ENCODE results near the gene ITGB7. TPM values are rescaled to one million over a fixed set of nuclear protein-coding genes. Genes with fewer than 3 reads are reported as not detected.

The ITGB7 gene
- total RNA-seq, 1 experiment from 2014 or later = 1.1 TPM

DNA sequence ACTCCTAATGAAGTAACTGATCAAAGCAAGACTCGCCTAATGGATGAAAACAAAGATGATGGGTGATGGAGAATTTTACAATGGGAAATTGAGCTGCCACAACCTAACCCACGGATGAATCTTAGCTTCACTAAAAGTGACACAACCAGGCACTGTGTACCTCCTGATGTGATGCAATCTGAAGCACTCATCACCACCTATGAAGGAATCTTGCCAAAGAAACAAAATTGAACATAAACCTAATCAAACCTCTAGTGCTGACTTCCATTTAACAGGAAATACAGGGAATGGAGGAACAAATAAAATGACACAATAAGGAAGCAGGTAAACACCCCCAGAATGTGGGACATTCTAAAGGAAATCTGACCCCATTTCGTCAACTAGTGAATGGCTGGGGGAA is 38.2 kb upstream of the ITGB7 start:
- 0 out of 2 replicates have a peak, but pooled peaks cover 4% of the 10 kb centered on the region for H3K4me1 ChIP-seq
- TF ChIP-seq, protein P1, sequence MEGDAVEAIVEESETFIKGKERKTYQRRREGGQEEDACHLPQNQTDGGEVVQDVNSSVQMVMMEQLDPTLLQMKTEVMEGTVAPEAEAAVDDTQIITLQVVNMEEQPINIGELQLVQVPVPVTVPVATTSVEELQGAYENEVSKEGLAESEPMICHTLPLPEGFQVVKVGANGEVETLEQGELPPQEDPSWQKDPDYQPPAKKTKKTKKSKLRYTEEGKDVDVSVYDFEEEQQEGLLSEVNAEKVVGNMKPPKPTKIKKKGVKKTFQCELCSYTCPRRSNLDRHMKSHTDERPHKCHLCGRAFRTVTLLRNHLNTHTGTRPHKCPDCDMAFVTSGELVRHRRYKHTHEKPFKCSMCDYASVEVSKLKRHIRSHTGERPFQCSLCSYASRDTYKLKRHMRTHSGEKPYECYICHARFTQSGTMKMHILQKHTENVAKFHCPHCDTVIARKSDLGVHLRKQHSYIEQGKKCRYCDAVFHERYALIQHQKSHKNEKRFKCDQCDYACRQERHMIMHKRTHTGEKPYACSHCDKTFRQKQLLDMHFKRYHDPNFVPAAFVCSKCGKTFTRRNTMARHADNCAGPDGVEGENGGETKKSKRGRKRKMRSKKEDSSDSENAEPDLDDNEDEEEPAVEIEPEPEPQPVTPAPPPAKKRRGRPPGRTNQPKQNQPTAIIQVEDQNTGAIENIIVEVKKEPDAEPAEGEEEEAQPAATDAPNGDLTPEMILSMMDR (IDR thresholded peaks at IDR 0.05; ENCODE audit: insufficient read depth in 1 of 2, low read depth in 1 of 2, low read length in 1 of 2, severe bottlenecking in 1 of 2, unreplicated experiment in 1 of 2) = no peak
- Mint-ChIP-seq H3K36me3 (ENCODE audit: insufficient read depth, unreplicated experiment) (no peaks in the 10 kb centered on the region), H3K27me3 (ENCODE audit: insufficient read depth, unreplicated experiment) (peaks cover 3% of the 10 kb centered on the region), H3K27ac (ENCODE audit: unreplicated experiment) (no peak overlapping the region), H3K4me3 (ENCODE audit: unreplicated experiment) (no peak overlapping the region), H3K9me3 (ENCODE audit: unreplicated experiment) (no peaks in the 10 kb centered on the region), H3K4me1 (ENCODE audit: low read depth, unreplicated experiment) (peaks cover 12% of the 10 kb centered on the region)
- intact Hi-C loops (cut with micrococcal nuclease; ENCODE audit: unreplicated experiment) = no loop called here
- POLR2A ChIA-PET = no interaction called here
- no peak overlapping the region for H3K4me3 ChIP-seq (ENCODE audit: low read depth, low read length)
- H3K36me3 ChIP-seq (ENCODE audit: control insufficient read depth, insufficient read depth, low read length) = no peaks in the 10 kb centered on the region
- no TSS peak for BruUV-seq (replicated peaks)
- no peaks in the 10 kb centered on the region for H3K27me3 ChIP-seq (replicated peaks; ENCODE audit: control insufficient read depth, insufficient read depth, low read length)
- CTCF ChIA-PET = no interaction called here
- no peak for DNase-seq
- no peaks in the 10 kb centered on the region for H3K9me3 ChIP-seq

DNA sequence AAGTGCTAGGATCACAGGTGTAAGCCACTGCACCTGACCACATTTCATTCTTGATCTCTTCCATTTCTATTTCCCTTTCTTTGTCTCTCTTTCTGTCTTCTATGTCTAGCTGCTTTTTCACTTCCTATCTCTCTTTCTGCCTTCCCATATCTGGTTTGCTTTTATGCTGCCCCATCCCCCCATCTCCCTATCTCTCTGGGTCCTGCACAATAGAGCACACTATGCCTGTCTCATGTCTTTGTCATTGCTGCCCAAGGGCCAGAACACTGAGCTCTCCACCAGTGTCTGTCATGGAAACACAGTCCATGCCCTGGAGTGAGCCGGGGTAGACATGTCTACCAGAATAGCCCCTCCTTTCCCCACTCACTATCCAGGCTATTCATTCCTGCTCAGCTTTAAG is 37.3 kb upstream of the ITGB7 start:
- Mint-ChIP-seq H3K27me3 (ENCODE audit: insufficient read depth, unreplicated experiment) (peaks cover 3% of the 10 kb centered on the region), H3K36me3 (ENCODE audit: insufficient read depth, unreplicated experiment) (no peaks in the 10 kb centered on the region), H3K27ac (ENCODE audit: unreplicated experiment) (no peak overlapping the region), H3K4me1 (ENCODE audit: low read depth, unreplicated experiment) (peaks cover 17% of the 10 kb centered on the region), H3K9me3 (ENCODE audit: unreplicated experiment) (no peaks in the 10 kb centered on the region), H3K4me3 (ENCODE audit: unreplicated experiment) (peak overlapping the region; percentile 49)
- DNase-seq = no peak
- BruUV-seq (replicated peaks) = no TSS peak
- TF ChIP-seq, protein P1 (IDR thresholded peaks at IDR 0.05; ENCODE audit: insufficient read depth in 1 of 2, low read depth in 1 of 2, low read length in 1 of 2, severe bottlenecking in 1 of 2, unreplicated experiment in 1 of 2) = no peak
- ChIA-PET POLR2A (no interaction called here), CTCF (interaction anchor here (0.5 to 2.1 kb wide), 2 partner anchors 30 to 774 kb away, joined by 4 to 9 read pairs; no protein-coding TSS in a partner anchor)
- Histone ChIP-seq H3K9me3 (no peaks in the 10 kb centered on the region), H3K36me3 (ENCODE audit: control insufficient read depth, insufficient read depth, low read length) (no peaks in the 10 kb centered on the region), H3K4me3 (ENCODE audit: low read depth, low read length) (no peak overlapping the region), H3K4me1 (no peaks in the 10 kb centered on the region), H3K27me3 (replicated peaks; ENCODE audit: control insufficient read depth, insufficient read depth, low read length) (no peaks in the 10 kb centered on the region)
- intact Hi-C loops (cut with micrococcal nuclease; ENCODE audit: unreplicated experiment) = no loop called here

DNA sequence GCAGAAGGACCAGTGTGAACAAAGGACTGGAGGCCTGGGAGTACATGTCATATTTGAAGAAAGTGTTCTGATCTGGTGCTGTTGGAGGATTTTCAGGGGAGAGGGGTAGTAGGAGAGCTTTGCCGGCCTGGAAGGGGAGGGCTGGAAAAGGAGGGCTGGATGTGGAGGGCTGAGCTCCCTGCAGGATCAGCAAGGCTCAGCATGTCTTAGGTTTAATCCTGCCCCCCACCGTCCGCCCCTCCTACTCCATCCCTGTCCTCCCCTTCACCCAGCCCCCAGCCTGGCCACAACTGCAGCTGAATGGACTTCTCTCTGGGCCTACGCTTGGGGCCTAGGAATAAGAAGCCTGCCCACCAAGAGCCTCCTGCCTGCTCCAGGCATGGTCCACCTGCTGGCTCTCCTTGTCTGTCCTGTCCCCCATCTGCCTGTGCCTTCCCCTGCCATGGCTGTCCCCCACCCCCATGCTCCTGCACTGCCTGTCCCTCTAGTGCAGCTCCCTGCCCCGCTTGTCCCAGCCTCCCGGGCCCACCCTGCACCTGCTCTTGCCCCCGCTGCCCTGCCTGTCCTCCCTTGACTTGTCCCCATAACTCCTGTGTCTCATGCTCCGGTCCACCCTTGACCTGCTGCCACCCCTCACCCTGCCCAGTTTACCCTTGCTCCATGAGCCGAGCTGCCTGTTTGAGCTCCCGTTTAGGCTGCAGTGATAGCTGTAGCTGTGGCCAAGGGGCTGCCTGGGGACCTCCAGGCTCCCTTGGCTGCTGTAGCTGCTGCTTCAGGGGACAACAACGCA is 34.8 kb upstream of the ITGB7 start:
- POLR2A ChIA-PET = no interaction called here
- intact Hi-C loops (cut with micrococcal nuclease; ENCODE audit: unreplicated experiment) = no loop called here
- TF ChIP-seq, protein P1 (IDR thresholded peaks at IDR 0.05; ENCODE audit: insufficient read depth in 1 of 2, low read depth in 1 of 2, low read length in 1 of 2, severe bottlenecking in 1 of 2, unreplicated experiment in 1 of 2) = no peak
- peaks cover 3% of the 10 kb centered on the region for H3K27me3 Mint-ChIP-seq (ENCODE audit: insufficient read depth, unreplicated experiment)
- no peaks in the 10 kb centered on the region for H3K27me3 ChIP-seq (replicated peaks; ENCODE audit: control insufficient read depth, insufficient read depth, low read length)
- no TSS peak for BruUV-seq (replicated peaks)
- H3K4me1 Mint-ChIP-seq (ENCODE audit: low read depth, unreplicated experiment) = peaks cover 17% of the 10 kb centered on the region
- no peak overlapping the region for H3K27ac Mint-ChIP-seq (ENCODE audit: unreplicated experiment)
- H3K36me3 ChIP-seq (ENCODE audit: control insufficient read depth, insufficient read depth, low read length) = no peaks in the 10 kb centered on the region
- H3K4me3 ChIP-seq (ENCODE audit: low read depth, low read length) = no peak overlapping the region
- H3K4me3 Mint-ChIP-seq (ENCODE audit: unreplicated experiment) = no peak overlapping the region
- DNase-seq = no peak
- CTCF ChIA-PET = interaction anchor here (0.6 to 1.6 kb wide), 3 partner anchors 9 to 978 kb away, joined by 4 to 8 read pairs (median 6); no protein-coding TSS in a partner anchor
- H3K9me3 Mint-ChIP-seq (ENCODE audit: unreplicated experiment) = no peaks in the 10 kb centered on the region
- H3K9me3 ChIP-seq = no peaks in the 10 kb centered on the region
- no peaks in the 10 kb centered on the region for H3K4me1 ChIP-seq
- no peaks in the 10 kb centered on the region for H3K36me3 Mint-ChIP-seq (ENCODE audit: insufficient read depth, unreplicated experiment)

Measured in Caco-2 (cell line).